ENCODE data around the gene TAOK1. TPM values are rescaled to one million over a fixed set of nuclear protein-coding genes. Genes with fewer than 3 reads are reported as not detected.

TAOK1 gene
- total and polyA plus RNA-seq, 3 donors from 2014 or later, result 28.4 to 107 (median 101) TPM

- Histone ChIP-seq H3K27ac (no peak overlapping the region), H3K9me3 (no peaks in the 10 kb centered on the region), H3K4me1 (peaks cover 6% of the 10 kb centered on the region), H3K4me3 (no peak overlapping the region), H3K27me3 (no peaks in the 10 kb centered on the region), H3K36me3 (ENCODE audit: low read depth, missing control alignments) (no peaks in the 10 kb centered on the region)
- DNase-seq, result no peak
- intact Hi-C loops (cut with DNase I; ENCODE audit: low total_unique reads), result no loop called here
- no peak for TF ChIP-seq CTCF (IDR thresholded peaks at IDR 0.05)
- 95 to 98% methylated on average over 3 of the region's 3 CpGs for WGBS, 2 donors
Observed at GRCh38 chr17:29563816-29564215, 173.7 kb downstream of the TAOK1 start.

GRCh38 chr17:29565643-29566472 lies 175.7 kb downstream of the TAOK1 start:
- H3K4me1 ChIP-seq, result peaks cover 6% of the 10 kb centered on the region
- DNase-seq, result peak; percentile 26
- 32 to 61% methylated on average over 15 to 37 of the region's 55 CpGs for WGBS, 2 donors

DNA sequence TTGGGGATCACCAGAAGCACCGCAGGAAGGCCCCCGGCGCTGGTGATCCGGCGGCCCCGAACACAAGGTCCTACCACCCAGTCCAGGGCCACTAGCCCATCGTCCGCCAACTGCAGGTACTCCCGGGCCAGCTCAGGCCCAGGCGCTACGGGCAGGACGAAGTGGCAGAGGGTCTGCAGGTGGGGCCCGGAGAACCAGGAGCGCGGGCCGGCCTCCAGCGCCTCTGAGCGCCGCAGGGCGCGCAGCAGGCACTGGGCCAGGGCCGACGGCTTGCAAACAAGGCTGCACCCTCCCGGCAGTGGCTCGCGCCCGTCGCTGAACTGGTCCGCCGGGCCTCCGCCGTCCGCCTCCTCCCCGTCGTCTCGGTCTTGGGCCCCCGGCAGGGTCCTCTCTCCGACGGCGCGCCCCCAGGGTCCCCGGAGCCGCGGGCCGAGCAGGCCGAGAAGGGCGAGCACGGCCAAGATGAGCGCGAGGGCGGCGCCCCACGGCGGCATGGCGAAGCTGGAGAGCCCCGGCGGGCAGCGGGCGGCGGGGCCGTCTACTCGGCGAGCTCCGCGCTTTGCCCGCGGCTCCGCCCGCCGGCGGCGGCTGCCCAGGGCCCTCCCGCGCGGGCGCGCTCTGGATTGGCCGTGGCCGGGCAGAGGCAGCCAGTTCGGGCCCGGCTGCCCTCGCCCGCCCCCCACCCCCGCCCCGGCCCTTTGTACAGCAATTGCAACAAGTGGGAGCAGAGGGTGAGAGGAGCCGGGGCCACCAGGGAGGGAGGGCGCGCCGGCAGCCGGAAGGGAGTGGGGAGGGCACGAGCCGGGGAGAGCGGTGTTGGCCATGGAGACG lies 176.5 kb downstream of the TAOK1 start, which contains the start of gene ABHD15:
ABHD15 (minus strand) TSS at position 565 of the 831 bp plus-strand sequence; CDS start at position 494, 71 bp downstream.
- Histone ChIP-seq H3K9me3 (no peaks in the 10 kb centered on the region), H3K4me3 (peak within 1 kb of the TSS; percentile 71 to 82), H3K4me1 (peaks cover 3% of the 10 kb centered on the region), H3K36me3 (ENCODE audit: low read depth, missing control alignments) (no peaks in the 10 kb centered on the region), H3K27ac (peak within 1 kb of the TSS; percentile 74 to 90), H3K27me3 (no peaks in the 10 kb centered on the region)
- intact Hi-C loops (cut with DNase I; ENCODE audit: low total_unique reads), result no loop called here
- 7 to 26% methylated on average over 11 to 40 of the region's 94 CpGs for WGBS, 2 donors
- TF ChIP-seq POLR2A (IDR thresholded peaks at IDR 0.05), result no peak
- TF ChIP-seq CTCF (IDR thresholded peaks at IDR 0.05), result no peak
- DNase-seq, result peak; percentile 56

More at GRCh38 chr17:29565643-29566472, 175.7 kb downstream of the TAOK1 start:
- TF ChIP-seq POLR2A (IDR thresholded peaks at IDR 0.05) (no peak), CTCF (IDR thresholded peaks at IDR 0.05) (no peak)
- Histone ChIP-seq H3K27me3 (no peaks in the 10 kb centered on the region), H3K9me3 (no peaks in the 10 kb centered on the region), H3K27ac (peak overlapping the region; percentile 52 to 90), H3K4me3 (peak overlapping the region; percentile 71 to 82), H3K36me3 (ENCODE audit: low read depth, missing control alignments) (no peaks in the 10 kb centered on the region)
- intact Hi-C loops (cut with DNase I; ENCODE audit: low total_unique reads), result no loop called here

- Histone ChIP-seq H3K27ac (peak overlapping the region in 1 of 2 donors; percentile 90), H3K4me1 (peaks cover 5% of the 10 kb centered on the region), H3K4me3 (peak overlapping the region; percentile 71 to 82), H3K36me3 (ENCODE audit: low read depth, missing control alignments) (no peaks in the 10 kb centered on the region), H3K9me3 (no peaks in the 10 kb centered on the region), H3K27me3 (no peaks in the 10 kb centered on the region)
- 1% methylated on average over 18 of the region's 27 CpGs; no CpG with 5 or more reads in 1 of the 2 donors for WGBS, 2 donors
- no peak for DNase-seq
- intact Hi-C loops (cut with DNase I; ENCODE audit: low total_unique reads), result no loop called here
- TF ChIP-seq CTCF (IDR thresholded peaks at IDR 0.05) (no peak), POLR2A (IDR thresholded peaks at IDR 0.05) (no peak)
Observed at GRCh38 chr17:29567304-29567553, 177.1 kb downstream of the TAOK1 start.
